ENCODE measurements around the gene ZNF415. TPM values are rescaled to one million over a fixed set of nuclear protein-coding genes. Genes with fewer than 3 reads are reported as not detected.
A peak's percentile ranks its signal among the peaks of the same experiment; 100 is the strongest.

The ZNF415 gene
- total RNA-seq, 3 donors from 2014 or later, result 4.3 to 17.7 (median 14.1) TPM

GRCh38 chr19:53094754-53095575, 37.7 kb downstream of the ZNF415 start:
- H3K9me3 ChIP-seq, result no peaks in the 10 kb centered on the region
- H3K27ac ChIP-seq, result no peak overlapping the region
- H3K4me3 ChIP-seq, result no peak overlapping the region
- intact Hi-C loops (cut with DNase I; ENCODE audit: low total_unique reads), result no loop called here
- H3K36me3 ChIP-seq, result no peaks in the 10 kb centered on the region
- no peak for TF ChIP-seq CTCF (IDR thresholded peaks at IDR 0.05)
- no peak for TF ChIP-seq POLR2AphosphoS5 (IDR thresholded peaks at IDR 0.05)
- TF ChIP-seq POLR2A (IDR thresholded peaks at IDR 0.05), result no peak
- H3K27me3 ChIP-seq, result no peaks in the 10 kb centered on the region
- no peaks in the 10 kb centered on the region for H3K4me1 ChIP-seq
- DNase-seq (ENCODE audit: low spot score in 2 of 2), result no peak

- intact Hi-C loops (cut with DNase I; ENCODE audit: low total_unique reads), result no loop called here
- TF ChIP-seq POLR2AphosphoS5 (IDR thresholded peaks at IDR 0.05), result no peak
- TF ChIP-seq POLR2A (IDR thresholded peaks at IDR 0.05), result no peak
- no peak for TF ChIP-seq CTCF (IDR thresholded peaks at IDR 0.05)
Observed at GRCh38 chr19:53092723-53093122, 40.0 kb downstream of the ZNF415 start.

GRCh38 chr19:53091413-53092254, 41.1 kb downstream of the ZNF415 start:
- no peak overlapping the region for H3K4me3 ChIP-seq
- H3K27me3 ChIP-seq, result no peaks in the 10 kb centered on the region
- H3K36me3 ChIP-seq, result no peaks in the 10 kb centered on the region
- TF ChIP-seq POLR2AphosphoS5 (IDR thresholded peaks at IDR 0.05) (no peak), POLR2A (IDR thresholded peaks at IDR 0.05) (no peak), CTCF (IDR thresholded peaks at IDR 0.05) (no peak)
- no peak overlapping the region for H3K27ac ChIP-seq
- H3K4me1 ChIP-seq, result no peaks in the 10 kb centered on the region
- no peaks in the 10 kb centered on the region for H3K9me3 ChIP-seq
- no peak for DNase-seq (ENCODE audit: low spot score in 2 of 2)
- intact Hi-C loops (cut with DNase I; ENCODE audit: low total_unique reads), result no loop called here

More at GRCh38 chr19:53092723-53093122, 40.0 kb downstream of the ZNF415 start:
- no peaks in the 10 kb centered on the region for H3K36me3 ChIP-seq
- no peak for DNase-seq (ENCODE audit: low spot score in 2 of 2)
- H3K27me3 ChIP-seq, result no peaks in the 10 kb centered on the region
- H3K9me3 ChIP-seq, result no peaks in the 10 kb centered on the region
- no peak overlapping the region for H3K27ac ChIP-seq
- H3K4me3 ChIP-seq, result no peak overlapping the region
- H3K4me1 ChIP-seq, result no peaks in the 10 kb centered on the region

GRCh38 chr19:53088091-53088490, 44.6 kb downstream of the ZNF415 start:
- TF ChIP-seq POLR2A (IDR thresholded peaks at IDR 0.05) (no peak), POLR2AphosphoS5 (IDR thresholded peaks at IDR 0.05) (no peak), CTCF (IDR thresholded peaks at IDR 0.05) (no peak)
- no peaks in the 10 kb centered on the region for H3K4me1 ChIP-seq
- no peaks in the 10 kb centered on the region for H3K36me3 ChIP-seq
- H3K27ac ChIP-seq, result peak overlapping the region; percentile 33 to 38
- DNase-seq (ENCODE audit: low spot score in 2 of 2), result no peak
- intact Hi-C loops (cut with DNase I; ENCODE audit: low total_unique reads), result no loop called here
- H3K4me3 ChIP-seq, result no peak overlapping the region
- H3K27me3 ChIP-seq, result no peaks in the 10 kb centered on the region
- H3K9me3 ChIP-seq, result peaks cover 0 to 5% of the 10 kb centered on the region in 2 donors

- no peak overlapping the region for H3K4me3 ChIP-seq
- no peaks in the 10 kb centered on the region for H3K27me3 ChIP-seq
- no peaks in the 10 kb centered on the region for H3K4me1 ChIP-seq
- DNase-seq (ENCODE audit: low spot score in 2 of 2), result peak in 1 of 2 donors; percentile 37
- intact Hi-C loops (cut with DNase I; ENCODE audit: low total_unique reads), result no loop called here
- peak overlapping the region; percentile 29 to 34 for H3K27ac ChIP-seq
- H3K36me3 ChIP-seq, result no peaks in the 10 kb centered on the region
- peaks cover 7 to 14% of the 10 kb centered on the region in 2 donors for H3K9me3 ChIP-seq
- no peak for TF ChIP-seq POLR2A (IDR thresholded peaks at IDR 0.05)
- peak in 1 of 3 donors; percentile 20 for TF ChIP-seq POLR2AphosphoS5 (IDR thresholded peaks at IDR 0.05)
Observed at GRCh38 chr19:53086949-53087348, 45.8 kb downstream of the ZNF415 start.
